ENCODE data around the gene TRIO.

- TF ChIP-seq CTCF (IDR thresholded peaks at IDR 0.05 in 2 of 3, conservative IDR thresholded peaks at IDR 0.05 in 1 of 3; ENCODE audit: control insufficient read depth in 2 of 3, extremely low read depth in 1 of 3, insufficient read depth in 1 of 3, low read depth in 3 of 3, low read length in 3 of 3) (no peak), JUNB (IDR thresholded peaks at IDR 0.05) (no peak), SMARCA5 (IDR thresholded peaks at IDR 0.05) (no peak), NFXL1 (IDR thresholded peaks at IDR 0.05; ENCODE audit: borderline replicate concordance) (no peak), SMAD5 (IDR thresholded peaks at IDR 0.05; ENCODE audit: low read depth) (no peak), RAD21 (IDR thresholded peaks at IDR 0.05; ENCODE audit: insufficient read depth, low read depth, low read length) (no peak), SMC3 (IDR thresholded peaks at IDR 0.05; ENCODE audit: borderline replicate concordance, low read length) (no peak), POU2F2 (IDR thresholded peaks at IDR 0.05; ENCODE audit: borderline replicate concordance, low read depth, low read length) (no peak), NFIC (IDR thresholded peaks at IDR 0.05; ENCODE audit: low read depth, low read length) (peak; percentile 59), POLR2AphosphoS5 (IDR thresholded peaks at IDR 0.05; ENCODE audit: low read length) (peak; percentile 37; the same call in 1 of the 2 replicates), TBL1XR1 (IDR thresholded peaks at IDR 0.05; ENCODE audit: low read depth, low read length) (no peak), BRCA1 (IDR thresholded peaks at IDR 0.05; ENCODE audit: low read depth, low read length) (no peak)
- TF ChIP-seq, protein P1, sequence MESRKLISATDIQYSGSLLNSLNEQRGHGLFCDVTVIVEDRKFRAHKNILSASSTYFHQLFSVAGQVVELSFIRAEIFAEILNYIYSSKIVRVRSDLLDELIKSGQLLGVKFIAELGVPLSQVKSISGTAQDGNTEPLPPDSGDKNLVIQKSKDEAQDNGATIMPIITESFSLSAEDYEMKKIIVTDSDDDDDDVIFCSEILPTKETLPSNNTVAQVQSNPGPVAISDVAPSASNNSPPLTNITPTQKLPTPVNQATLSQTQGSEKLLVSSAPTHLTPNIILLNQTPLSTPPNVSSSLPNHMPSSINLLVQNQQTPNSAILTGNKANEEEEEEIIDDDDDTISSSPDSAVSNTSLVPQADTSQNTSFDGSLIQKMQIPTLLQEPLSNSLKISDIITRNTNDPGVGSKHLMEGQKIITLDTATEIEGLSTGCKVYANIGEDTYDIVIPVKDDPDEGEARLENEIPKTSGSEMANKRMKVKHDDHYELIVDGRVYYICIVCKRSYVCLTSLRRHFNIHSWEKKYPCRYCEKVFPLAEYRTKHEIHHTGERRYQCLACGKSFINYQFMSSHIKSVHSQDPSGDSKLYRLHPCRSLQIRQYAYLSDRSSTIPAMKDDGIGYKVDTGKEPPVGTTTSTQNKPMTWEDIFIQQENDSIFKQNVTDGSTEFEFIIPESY (IDR thresholded peaks at IDR 0.05) = no peak
These were observed 31.1 kb downstream of the TRIO start for GRCh38 chr5:14174230-14174636.
